Aorta (tissue), 5 donors: ENCODE measurements around the gene MAN2B1. TPM values are rescaled to one million over a fixed set of nuclear protein-coding genes. Genes with fewer than 3 reads are reported as not detected.
A peak's percentile ranks its signal among the peaks of the same experiment; 100 is the strongest.

ENCODE experiments used
- ATAC-seq: fragments of 200-7000 bp; cut with Tn5 transposase; one replicate; pipeline ENCODE4 v1.9.1; 2022; ENCODE audit warnings: moderate library complexity; ENCODE audit not compliant: low FRiP score
- DNase-seq, 2 donors: peaks; one replicate each; pipeline ENCODE4 v3.0.0-alpha.2; 2020
- H3K27ac ChIP-seq, 2 donors: one replicate each; pipeline ENCODE4 v1.5.1; 2013; ENCODE audit warnings: low read length in 2 of 2, mild to moderate bottlenecking in 2 of 2, moderate library complexity in 2 of 2, control low read depth in 1 of 2, inconsistent platforms in 1 of 2, low read depth in 1 of 2
- H3K27me3 ChIP-seq, 2 donors: one replicate each; pipeline ENCODE4 v1.6.1; 2013; ENCODE audit warnings: control low read depth in 1 of 2, low read length in 1 of 2, mild to moderate bottlenecking in 1 of 2, moderate library complexity in 1 of 2; ENCODE audit not compliant: insufficient read depth in 2 of 2, control insufficient read depth in 1 of 2
- H3K36me3 ChIP-seq, 2 donors: one replicate each; pipeline ENCODE4 v1.6.1; 2013; ENCODE audit warnings: control low read depth in 1 of 2, low read length in 1 of 2, mild to moderate bottlenecking in 1 of 2; ENCODE audit not compliant: insufficient read depth in 2 of 2, control insufficient read depth in 1 of 2
- H3K4me1 ChIP-seq, 2 donors: one replicate each; pipeline ENCODE4 v1.6.1; 2013; ENCODE audit warnings: low read length in 2 of 2, control low read depth in 1 of 2, mild to moderate bottlenecking in 1 of 2, moderate library complexity in 1 of 2; ENCODE audit not compliant: insufficient read depth in 2 of 2, control insufficient read depth in 1 of 2
- H3K4me3 ChIP-seq, 2 donors: one replicate each; pipeline ENCODE4 v1.5.1; 2013; ENCODE audit warnings: low read length in 2 of 2, control low read depth in 1 of 2, mild to moderate bottlenecking in 1 of 2
- H3K9me3 ChIP-seq: one replicate; pipeline ENCODE4 v1.6.1; 2013; ENCODE audit warnings: mild to moderate bottlenecking, low read length; ENCODE audit not compliant: control insufficient read depth
- WGBS, 2 donors: extraction: QIAGEN DNeasy Blood & Tissue Kit; methylation state at CpG; one replicate each; pipeline ENCODE4 v1.1.7; 2013; 5-methylcytosine and 5-hydroxymethylcytosine counted together
- intact Hi-C, 2 donors: fragments of 100-400 bp; cut with DNase I; formaldehyde crosslinking; loops; one replicate each; pipeline versions ENCODE4 v1.14.2 to v1.15.0; 2022
- polyA plus RNA-seq, 2 donors: library from polyadenylated mRNA; stranded (reverse); fragments of 200-250 nt; gene quantifications; one replicate each; pipeline ENCODE4 v1.2.3, GENCODE V29; 2013
- total RNA-seq, 2 donors: library from RNA; stranded (reverse); fragmentation: NEBNext Ultra II Directional; extraction: Animal tissue kit (Norgen Biotek cat#: 25700); gene quantifications; one replicate each; pipeline ENCODE4 v1.2.1, GENCODE V29; 2021
- donor health status: healthy with polysubstance abuse.
- donor health status: Bipolar disorder and iron deficiency.
- donor health status: DM: no; HTN: no; CAD: no.
- donor health status: DM: no; HTN: no; CAD: no.
- donor health status: DM: yes; HTN: yes; CAD: no.

The MAN2B1 gene
- total and polyA plus RNA-seq, 4 donors, result 54.6 to 111 (median 81.8) TPM

- Histone ChIP-seq H3K4me3 (no peak overlapping the region), H3K36me3 (no peaks in the 10 kb centered on the region), H3K27ac (no peak overlapping the region), H3K4me1 (no peaks in the 10 kb centered on the region), H3K9me3 (no peaks in the 10 kb centered on the region), H3K27me3 (no peaks in the 10 kb centered on the region)
- 95 to 100% methylated on average over 3 of the region's 3 CpGs for WGBS, 2 donors
- intact Hi-C loops, result no loop called here
- ATAC-seq (no peak), DNase-seq (peak in 1 of 2 donors; percentile 10)
Observed at GRCh38 chr19:12607631-12608030, 58.9 kb downstream of the MAN2B1 start.

- Histone ChIP-seq H3K4me1 (no peaks in the 10 kb centered on the region), H3K4me3 (no peak overlapping the region), H3K9me3 (no peaks in the 10 kb centered on the region), H3K36me3 (no peaks in the 10 kb centered on the region), H3K27ac (no peak overlapping the region), H3K27me3 (no peaks in the 10 kb centered on the region)
- intact Hi-C loops, result no loop called here
- DNase-seq (no peak), ATAC-seq (no peak)
- 98 to 100% methylated on average over 1 of the region's 1 CpG for WGBS, 2 donors
Observed at GRCh38 chr19:12606796-12607195, 59.7 kb downstream of the MAN2B1 start.

- Histone ChIP-seq H3K36me3 (no peaks in the 10 kb centered on the region), H3K27me3 (no peaks in the 10 kb centered on the region), H3K4me3 (no peak overlapping the region), H3K4me1 (no peaks in the 10 kb centered on the region), H3K9me3 (no peaks in the 10 kb centered on the region), H3K27ac (no peak overlapping the region)
- ATAC-seq (no peak), DNase-seq (no peak)
- WGBS, 2 donors, result 83 to 96% methylated on average over 1 of the region's 1 CpG
- intact Hi-C loops, result no loop called here
Observed at GRCh38 chr19:12603714-12604113, 62.8 kb downstream of the MAN2B1 start.

GRCh38 chr19:12597594-12597993 lies 68.9 kb downstream of the MAN2B1 start:
- no peaks in the 10 kb centered on the region for H3K36me3 ChIP-seq
- H3K27ac ChIP-seq, result no peak overlapping the region
- 84 to 86% methylated on average over 11 of the region's 11 CpGs for WGBS, 2 donors
- intact Hi-C loops, result no loop called here
- ATAC-seq (no peak), DNase-seq (peak in 1 of 2 donors; percentile 12)
- H3K27me3 ChIP-seq, result no peaks in the 10 kb centered on the region
- H3K9me3 ChIP-seq, result no peaks in the 10 kb centered on the region
- H3K4me1 ChIP-seq, result no peaks in the 10 kb centered on the region
- H3K4me3 ChIP-seq, result no peak overlapping the region

GRCh38 chr19:12596927-12597548 lies 69.5 kb downstream of the MAN2B1 start:
- Histone ChIP-seq H3K36me3 (no peaks in the 10 kb centered on the region), H3K4me3 (no peak overlapping the region), H3K27me3 (no peaks in the 10 kb centered on the region), H3K27ac (no peak overlapping the region), H3K4me1 (no peaks in the 10 kb centered on the region), H3K9me3 (no peaks in the 10 kb centered on the region)
- DNase-seq (peak in 1 of 2 donors; percentile 64), ATAC-seq (no peak)
- WGBS, 2 donors, result 60 to 70% methylated on average over 38 of the region's 38 CpGs
- intact Hi-C loops, result no loop called here

Other genes with a start within 250 kb of the MAN2B1 start
- gene ZNF443, start 225.7 kb downstream of the MAN2B1 start, total RNA-seq, result 1 to 10 TPM; 3.8 to 5.5 TPM
- gene ZNF443, start 225.7 kb downstream of the MAN2B1 start, polyA plus RNA-seq, result 1 to 10 TPM; 1.6 to 2.3 TPM
- gene ZNF709, start 181.9 kb downstream of the MAN2B1 start, total RNA-seq, result 1 to 10 TPM; 5.1 to 5.8 TPM
- 1 to 10 TPM in 1 of 2 donors, not detected in 1; 1.2 TPM for gene ZNF709, start 181.9 kb downstream of the MAN2B1 start, polyA plus RNA-seq
- 10 to 100 TPM; 12.0 to 15.4 TPM for gene ZNF564, start 115.3 kb downstream of the MAN2B1 start, total RNA-seq
- 1 to 10 TPM; 5.5 to 8.4 TPM for gene ZNF564, start 115.3 kb downstream of the MAN2B1 start, polyA plus RNA-seq
- gene ZNF490, start 55.9 kb downstream of the MAN2B1 start, total RNA-seq, result 1 to 10 TPM; 7.0 to 8.6 TPM
- gene ZNF490, start 55.9 kb downstream of the MAN2B1 start, polyA plus RNA-seq, result under 1 TPM in 1 of 2 donors, not detected in 1; 0.56 TPM
- gene ZNF791, start 55.8 kb downstream of the MAN2B1 start, total RNA-seq, result 10 to 100 TPM; 35.2 to 35.4 TPM
- gene ZNF791, start 55.8 kb downstream of the MAN2B1 start, polyA plus RNA-seq, result 10 to 100 TPM in 1 of 2 donors, 1 to 10 TPM in 1; 2.9 to 12.1 TPM
- gene WDR83, start 65 bp upstream of the MAN2B1 start, total RNA-seq, result 10 to 100 TPM in 1 of 2 donors, 1 to 10 TPM in 1; 7.1 to 11.8 TPM
- 10 to 100 TPM in 1 of 2 donors, 1 to 10 TPM in 1; 9.4 to 20.9 TPM for gene WDR83, start 65 bp upstream of the MAN2B1 start, polyA plus RNA-seq
- 10 to 100 TPM; 50.1 to 74.0 TPM for gene DHPS, start 15.1 kb upstream of the MAN2B1 start, total RNA-seq
- gene DHPS, start 15.1 kb upstream of the MAN2B1 start, polyA plus RNA-seq, result 10 to 100 TPM; 42.7 to 94.8 TPM
- gene GNG14, start 21.3 kb upstream of the MAN2B1 start, total RNA-seq, result not detected
- not detected for gene GNG14, start 21.3 kb upstream of the MAN2B1 start, polyA plus RNA-seq
- 1 to 10 TPM; 1.9 to 4.8 TPM for gene FBXW9, start 29.9 kb upstream of the MAN2B1 start, total RNA-seq
- gene FBXW9, start 29.9 kb upstream of the MAN2B1 start, polyA plus RNA-seq, result 1 to 10 TPM; 4.1 to 5.4 TPM
- gene TNPO2, start 57.2 kb upstream of the MAN2B1 start, total RNA-seq, result 10 to 100 TPM; 61.5 to 71.8 TPM
- gene TNPO2, start 57.2 kb upstream of the MAN2B1 start, polyA plus RNA-seq, result 10 to 100 TPM; 15.2 to 38.5 TPM
- 100 to 1,000 TPM; 119 to 121 TPM for gene TRIR, start 67.9 kb upstream of the MAN2B1 start, total RNA-seq
- 100 to 1,000 TPM; 233 to 289 TPM for gene TRIR, start 67.9 kb upstream of the MAN2B1 start, polyA plus RNA-seq
- 10 to 100 TPM; 35.4 to 42.2 TPM for gene GET3, start 70.8 kb upstream of the MAN2B1 start, total RNA-seq
- gene GET3, start 70.8 kb upstream of the MAN2B1 start, polyA plus RNA-seq, result 10 to 100 TPM; 61.2 to 70.6 TPM
- gene BEST2, start 85.0 kb upstream of the MAN2B1 start, total RNA-seq, result not detected
- gene BEST2, start 85.0 kb upstream of the MAN2B1 start, polyA plus RNA-seq, result 1 to 10 TPM in 1 of 2 donors, not detected in 1; 2.5 TPM
- gene HOOK2, start 108.8 kb upstream of the MAN2B1 start, total RNA-seq, result 10 to 100 TPM; 28.5 to 45.5 TPM
- 10 to 100 TPM; 14.4 to 92.5 TPM for gene HOOK2, start 108.8 kb upstream of the MAN2B1 start, polyA plus RNA-seq
- 100 to 1,000 TPM; 250 to 609 TPM for gene JUNB, start 124.7 kb upstream of the MAN2B1 start, total RNA-seq
- gene JUNB, start 124.7 kb upstream of the MAN2B1 start, polyA plus RNA-seq, result 100 to 1,000 TPM in 1 of 2 donors, 10 to 100 TPM in 1; 97.0 to 623 TPM
- gene PRDX2, start 135.1 kb upstream of the MAN2B1 start, total RNA-seq, result 100 to 1,000 TPM in 1 of 2 donors, 10 to 100 TPM in 1; 90.5 to 118 TPM
- 100 to 1,000 TPM; 151 to 202 TPM for gene PRDX2, start 135.1 kb upstream of the MAN2B1 start, polyA plus RNA-seq
- 1 to 10 TPM in 1 of 2 donors, not detected in 1; 1.2 TPM for gene THSD8, start 135.3 kb upstream of the MAN2B1 start, total RNA-seq
- 1 to 10 TPM in 1 of 2 donors, not detected in 1; 2.5 TPM for gene THSD8, start 135.3 kb upstream of the MAN2B1 start, polyA plus RNA-seq
- 1 to 10 TPM; 2.9 to 7.2 TPM for gene RNASEH2A, start 139.8 kb upstream of the MAN2B1 start, total RNA-seq
- 1 to 10 TPM; 1.6 to 3.3 TPM for gene RNASEH2A, start 139.8 kb upstream of the MAN2B1 start, polyA plus RNA-seq
- not detected for gene RTBDN, start 167.8 kb upstream of the MAN2B1 start, total RNA-seq
- 1 to 10 TPM in 1 of 2 donors, not detected in 1; 2.0 TPM for gene RTBDN, start 167.8 kb upstream of the MAN2B1 start, polyA plus RNA-seq
- under 1 TPM in 1 of 2 donors, not detected in 1; 0.54 TPM for gene MAST1, start 171.8 kb upstream of the MAN2B1 start, total RNA-seq
- under 1 TPM in 1 of 2 donors, not detected in 1; 0.13 TPM for gene MAST1, start 171.8 kb upstream of the MAN2B1 start, polyA plus RNA-seq
- 10 to 100 TPM; 26.8 to 39.5 TPM for gene DNASE2, start 214.7 kb upstream of the MAN2B1 start, total RNA-seq
- gene DNASE2, start 214.7 kb upstream of the MAN2B1 start, polyA plus RNA-seq, result 10 to 100 TPM; 27.4 to 49.9 TPM
- gene KLF1, start 220.5 kb upstream of the MAN2B1 start, total RNA-seq, result under 1 TPM in 1 of 2 donors, not detected in 1; 0.39 TPM
- gene KLF1, start 220.5 kb upstream of the MAN2B1 start, polyA plus RNA-seq, result not detected
- gene GCDH, start 224.4 kb upstream of the MAN2B1 start, total RNA-seq, result 10 to 100 TPM; 15.1 to 16.4 TPM
- gene GCDH, start 224.4 kb upstream of the MAN2B1 start, polyA plus RNA-seq, result 10 to 100 TPM; 21.9 to 29.1 TPM